Astrocyte of the spinal cord (primary cell): Measurements from ENCODE around the gene STAC2.
A peak's percentile ranks its signal among the peaks of the same experiment; 100 is the strongest.

ENCODE experiments used
- DNase-seq: peaks from one replicate; pipeline ENCODE4 v3.0.0; 2011; ENCODE audit warnings: low read depth, low spot score
- H3K4me3 ChIP-seq: 2 replicates; pipeline ENCODE4 v1.5.1; 2011; ENCODE audit warnings: low read depth, mild to moderate bottlenecking, low read length, moderate library complexity
- CTCF ChIP-seq: IDR thresholded peaks from 2 replicates; pipeline ENCODE4 v1.5.1; 2012; ENCODE audit warnings: low read depth, mild to moderate bottlenecking, low read length, inconsistent platforms
- in situ Hi-C: cut with HindIII; loops from 2 replicates; pipeline ENCODE4 v1.10.0; 2017; ENCODE audit warnings: low sequenced_read_pairs

The STAC2 gene

GRCh38 chr17:39194089-39194984 is 31.4 kb downstream of the STAC2 start:
- in situ Hi-C loops, result no loop called here
- peak; percentile 69 for TF ChIP-seq CTCF
- H3K4me3 ChIP-seq, result no peak overlapping the region
- peak; percentile 58 for DNase-seq

GRCh38 chr17:39193346-39193745 is 32.4 kb downstream of the STAC2 start:
- no peak for TF ChIP-seq CTCF
- H3K4me3 ChIP-seq, result no peak overlapping the region
- in situ Hi-C loops, result no loop called here
- no peak for DNase-seq

GRCh38 chr17:39192901-39193300 is 32.8 kb downstream of the STAC2 start:
- no peak for DNase-seq
- H3K4me3 ChIP-seq, result no peak overlapping the region
- in situ Hi-C loops, result no loop called here
- TF ChIP-seq CTCF, result no peak

- in situ Hi-C loops, result no loop called here
- no peak for DNase-seq
- H3K4me3 ChIP-seq, result no peak overlapping the region
- TF ChIP-seq CTCF, result no peak
Measured at GRCh38 chr17:39191750-39192510, 33.8 kb downstream of the STAC2 start.

GRCh38 chr17:39187152-39187830 is 38.5 kb downstream of the STAC2 start:
- no peak for TF ChIP-seq CTCF
- in situ Hi-C loops, result no loop called here
- no peak for DNase-seq
- H3K4me3 ChIP-seq, result no peak overlapping the region

- in situ Hi-C loops, result no loop called here
- DNase-seq, result no peak
- TF ChIP-seq CTCF, result no peak
- no peak overlapping the region for H3K4me3 ChIP-seq
Measured at GRCh38 chr17:39186481-39187002, 39.2 kb downstream of the STAC2 start.
